Activated T-cell treated with anti-CD3 and anti-CD28 coated beads for 4 hours (primary cell): ENCODE data around the gene ZDHHC17.
"Not testable (repeated sequence)": the region's sequence is repeated elsewhere in the genome, so short reads cannot be mapped to it uniquely, and the experiment has no call there.

Experiments used
- DNase-seq: peaks from one replicate; pipeline ENCODE4 v3.0.0-alpha.2; 2020

ZDHHC17 gene

GRCh38 chr12:76777765-76778216 is 13.9 kb downstream of the ZDHHC17 start:
- DNase-seq: no peak

- DNase-seq: no peak
These were observed 14.4 kb downstream of the ZDHHC17 start for GRCh38 chr12:76778364-76778763.

GRCh38 chr12:76779310-76779709 is 15.4 kb downstream of the ZDHHC17 start:
- not testable (repeated sequence) for DNase-seq

- no peak for DNase-seq
These were observed 17.4 kb downstream of the ZDHHC17 start for GRCh38 chr12:76781321-76781720.

- no peak for DNase-seq
These were observed 18.6 kb downstream of the ZDHHC17 start for GRCh38 chr12:76782526-76782925.

- DNase-seq: no peak
These were observed 20.7 kb downstream of the ZDHHC17 start for GRCh38 chr12:76784600-76785051.

- DNase-seq: no peak
These were observed 21.5 kb downstream of the ZDHHC17 start for GRCh38 chr12:76785407-76785806.

GRCh38 chr12:76786986-76787385 is 23.1 kb downstream of the ZDHHC17 start:
- no peak for DNase-seq

- DNase-seq: no peak
These were observed 23.8 kb downstream of the ZDHHC17 start for GRCh38 chr12:76787689-76788088.

- DNase-seq: no peak
These were observed 25.6 kb downstream of the ZDHHC17 start for GRCh38 chr12:76789335-76790050.

- DNase-seq: no peak
These were observed 26.9 kb downstream of the ZDHHC17 start for GRCh38 chr12:76790564-76791552.

GRCh38 chr12:76792828-76793227 is 28.9 kb downstream of the ZDHHC17 start:
- no peak for DNase-seq

- DNase-seq: no peak
These were observed 34.9 kb downstream of the ZDHHC17 start for GRCh38 chr12:76798864-76799263.

- DNase-seq: no peak
These were observed 35.4 kb downstream of the ZDHHC17 start for GRCh38 chr12:76799362-76799761.

GRCh38 chr12:76802060-76802459 is 38.1 kb downstream of the ZDHHC17 start:
- DNase-seq: no peak

- DNase-seq: no peak
These were observed 40.6 kb downstream of the ZDHHC17 start for GRCh38 chr12:76804435-76804976.

GRCh38 chr12:76810671-76811419 is 46.9 kb downstream of the ZDHHC17 start:
- no peak for DNase-seq

GRCh38 chr12:76811976-76812375 is 48.1 kb downstream of the ZDHHC17 start:
- DNase-seq: no peak

- DNase-seq: no peak
These were observed 49.4 kb downstream of the ZDHHC17 start for GRCh38 chr12:76813265-76813664.

GRCh38 chr12:76813972-76814371 is 50.1 kb downstream of the ZDHHC17 start:
- no peak for DNase-seq

GRCh38 chr12:76820888-76821482 is 57.1 kb downstream of the ZDHHC17 start:
- DNase-seq: no peak

- DNase-seq: no peak
These were observed 66.5 kb downstream of the ZDHHC17 start for GRCh38 chr12:76830436-76830835.
